Muscle of leg (tissue), 11 donors: ENCODE results near the gene THRAP3. TPM values are rescaled to one million over a fixed set of nuclear protein-coding genes. Genes with fewer than 3 reads are reported as not detected.

Experiments
- DNase-seq: peaks from one replicate; pipeline ENCODE4 v3.0.0; 2013
- H3K27ac ChIP-seq: one replicate; pipeline ENCODE4 v1.5.1; 2013; ENCODE audit warnings: mild to moderate bottlenecking, low read length, control low read depth
- H3K27me3 ChIP-seq: one replicate; pipeline ENCODE4 v1.6.1; 2013; ENCODE audit warnings: low read length; ENCODE audit not compliant: control insufficient read depth, insufficient read depth
- H3K36me3 ChIP-seq: one replicate; pipeline ENCODE4 v1.6.1; 2013; ENCODE audit warnings: low read length; ENCODE audit not compliant: control insufficient read depth, insufficient read depth
- H3K4me1 ChIP-seq: one replicate; pipeline ENCODE4 v1.6.1; 2013; ENCODE audit warnings: low read length; ENCODE audit not compliant: control insufficient read depth, insufficient read depth
- H3K4me3 ChIP-seq: one replicate; pipeline ENCODE4 v1.5.1; 2013; ENCODE audit warnings: low read length, control low read depth
- H3K9me3 ChIP-seq: replicated peaks from 2 replicates; pipeline ENCODE4 v1.6.1; 2013; ENCODE audit warnings: low read depth, low read length; ENCODE audit not compliant: control insufficient read depth
- WGBS: methylation state at CpG from one replicate; pipeline ENCODE4 v1.1.5; 2013; ENCODE audit warnings: missing lambda C conversion rate; ENCODE audit not compliant: insufficient coverage; 5-methylcytosine and 5-hydroxymethylcytosine counted together
- polyA plus RNA-seq, 8 donors: library from polyadenylated mRNA; unstranded; fragments of 120-200 nt; gene quantifications; one replicate each; pipeline versions ENCODE4 v1.2.1 to v1.2.3, GENCODE V29; 2013; ENCODE audit warnings: inconsistent platforms in 1 of 8, low replicate concordance in 1 of 8; ENCODE audit not compliant: insufficient read length in 8 of 8, insufficient read depth in 1 of 8
- total RNA-seq: library from RNA; stranded (reverse); fragments of 120-200 nt; gene quantifications from one replicate; pipeline ENCODE4 v1.2.4, GENCODE V29; 2013

The THRAP3 gene
- total and polyA plus RNA-seq, 9 donors: 55.6 to 111 (median 91.2) TPM

GRCh38 chr1:36306210-36306901 is 82.1 kb downstream of the THRAP3 start, which contains the start of gene SH3D21:
TSS of gene SH3D21 (plus strand) at chr1:36306368. CDS start at chr1:36306421, 53 bp downstream.
- Histone ChIP-seq H3K9me3 (no peaks in the 10 kb centered on the region), H3K36me3 (peaks cover 35% of the 10 kb centered on the region), H3K4me1 (peaks cover 16% of the 10 kb centered on the region), H3K4me3 (peak within 1 kb of the TSS; percentile 56), H3K27ac (peak within 1 kb of the TSS; percentile 7), H3K27me3 (no peaks in the 10 kb centered on the region)
- WGBS: 2% methylated on average over 64 of the region's 65 CpGs
- peak; percentile 37 for DNase-seq

GRCh38 chr1:36306902-36307456 is 82.7 kb downstream of the THRAP3 start:
- DNase-seq: peak; percentile 96
- Histone ChIP-seq H3K4me3 (peak overlapping the region; percentile 56), H3K27me3 (no peaks in the 10 kb centered on the region), H3K4me1 (peaks cover 16% of the 10 kb centered on the region), H3K36me3 (peaks cover 31% of the 10 kb centered on the region), H3K9me3 (no peaks in the 10 kb centered on the region), H3K27ac (no peak overlapping the region)
- under 1% methylated on average over 40 of the region's 46 CpGs for whole genome bisulfite sequencing

- DNase-seq: no peak
- Histone ChIP-seq H3K9me3 (no peaks in the 10 kb centered on the region), H3K27me3 (no peaks in the 10 kb centered on the region), H3K36me3 (peaks cover 24% of the 10 kb centered on the region), H3K4me3 (peak overlapping the region; percentile 56), H3K4me1 (peaks cover 16% of the 10 kb centered on the region), H3K27ac (no peak overlapping the region)
- 50% methylated on average over 2 of the region's 10 CpGs for WGBS
Observed at GRCh38 chr1:36307601-36308330, 83.5 kb downstream of the THRAP3 start.

GRCh38 chr1:36309397-36309796 is 85.2 kb downstream of the THRAP3 start:
- no peak for DNase-seq
- Histone ChIP-seq H3K9me3 (no peaks in the 10 kb centered on the region), H3K27me3 (no peaks in the 10 kb centered on the region), H3K27ac (no peak overlapping the region), H3K4me1 (peaks cover 16% of the 10 kb centered on the region), H3K4me3 (no peak overlapping the region), H3K36me3 (peaks cover 9% of the 10 kb centered on the region)
- WGBS: 90% methylated on average over 4 of the region's 7 CpGs

- peaks cover 3% of the 10 kb centered on the region for H3K27me3 ChIP-seq
- peaks cover 12% of the 10 kb centered on the region for H3K36me3 ChIP-seq
- peak overlapping the region; percentile 76 for H3K4me3 ChIP-seq
- WGBS: 8% methylated on average over 7 of the region's 16 CpGs
- DNase-seq: peak; percentile 48
- H3K4me1 ChIP-seq: peaks cover 33% of the 10 kb centered on the region
- H3K9me3 ChIP-seq: no peaks in the 10 kb centered on the region
- peak overlapping the region; percentile 77 for H3K27ac ChIP-seq
Observed at GRCh38 chr1:36320291-36320761, 96.1 kb downstream of the THRAP3 start.

GRCh38 chr1:36320767-36321118 is 96.5 kb downstream of the THRAP3 start:
- no peak for DNase-seq
- peaks cover 12% of the 10 kb centered on the region for H3K36me3 ChIP-seq
- WGBS: 2% methylated on average over 18 of the region's 23 CpGs
- peaks cover 3% of the 10 kb centered on the region for H3K27me3 ChIP-seq
- peak overlapping the region; percentile 76 for H3K4me3 ChIP-seq
- peak overlapping the region; percentile 77 for H3K27ac ChIP-seq
- peaks cover 33% of the 10 kb centered on the region for H3K4me1 ChIP-seq
- no peaks in the 10 kb centered on the region for H3K9me3 ChIP-seq

GRCh38 chr1:36321119-36321951 is 97.1 kb downstream of the THRAP3 start:
- Histone ChIP-seq H3K27ac (peak overlapping the region; percentile 80), H3K36me3 (peaks cover 12% of the 10 kb centered on the region), H3K4me3 (peak overlapping the region; percentile 76), H3K9me3 (no peaks in the 10 kb centered on the region), H3K27me3 (peaks cover 3% of the 10 kb centered on the region), H3K4me1 (peaks cover 33% of the 10 kb centered on the region)
- WGBS: 2% methylated on average over 58 of the region's 59 CpGs
- DNase-seq: peak; percentile 99

GRCh38 chr1:36322041-36322785 is 98.0 kb downstream of the THRAP3 start:
- H3K36me3 ChIP-seq: peaks cover 10% of the 10 kb centered on the region
- H3K4me3 ChIP-seq: peak overlapping the region; percentile 76
- WGBS: 10% methylated on average over 66 of the region's 67 CpGs
- peaks cover 33% of the 10 kb centered on the region for H3K4me1 ChIP-seq
- H3K27ac ChIP-seq: peak overlapping the region; percentile 87
- no peaks in the 10 kb centered on the region for H3K9me3 ChIP-seq
- DNase-seq: peak; percentile 30
- peaks cover 3% of the 10 kb centered on the region for H3K27me3 ChIP-seq
